Peyer's patch (tissue), 4 donors: ENCODE results near the gene EDDM3A.

ENCODE experiments used
- POLR2A ChIP-seq, 2 donors: fragments of 450-650 bp; IDR thresholded peaks; one replicate each; pipeline ENCODE4 v1.5.1; 2017; ENCODE audit warnings: antibody characterized with exemption in 2 of 2, mild to moderate bottlenecking in 2 of 2, moderate library complexity in 2 of 2
- TF ChIP-seq, protein P1 (sequence below), 6 experiments: fragments of 450-650 bp in 4 of 6; fragments of 200-600 bp in 2 of 6; sonication (generic) in 1 of 6; IDR thresholded peaks; one replicate each; pipeline ENCODE4 v1.5.1; 2017 to 2019; ENCODE audit warnings: antibody characterized with exemption in 6 of 6, mild to moderate bottlenecking in 3 of 6, moderate library complexity in 1 of 6

DNA sequence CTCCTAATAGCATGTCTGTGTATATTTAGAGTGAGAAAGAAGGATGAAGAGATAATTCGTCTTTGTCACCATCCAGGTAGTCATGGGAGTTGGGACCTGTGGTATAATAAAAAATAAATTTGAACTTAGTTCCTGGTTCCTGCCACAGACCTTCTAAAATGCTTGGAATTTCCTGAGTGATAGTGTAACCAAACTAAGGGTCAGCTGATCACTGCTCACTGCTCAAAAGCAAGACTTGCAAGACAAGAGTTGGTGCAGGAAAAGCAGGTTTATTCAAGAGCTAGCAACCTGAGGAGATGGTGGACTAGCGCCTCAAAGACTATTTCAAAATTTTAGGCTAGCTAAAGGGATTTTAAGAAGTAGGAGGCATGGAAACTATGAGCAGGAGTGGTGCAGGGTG is 38.1 kb upstream of the EDDM3A start:
- TF ChIP-seq, protein P1, sequence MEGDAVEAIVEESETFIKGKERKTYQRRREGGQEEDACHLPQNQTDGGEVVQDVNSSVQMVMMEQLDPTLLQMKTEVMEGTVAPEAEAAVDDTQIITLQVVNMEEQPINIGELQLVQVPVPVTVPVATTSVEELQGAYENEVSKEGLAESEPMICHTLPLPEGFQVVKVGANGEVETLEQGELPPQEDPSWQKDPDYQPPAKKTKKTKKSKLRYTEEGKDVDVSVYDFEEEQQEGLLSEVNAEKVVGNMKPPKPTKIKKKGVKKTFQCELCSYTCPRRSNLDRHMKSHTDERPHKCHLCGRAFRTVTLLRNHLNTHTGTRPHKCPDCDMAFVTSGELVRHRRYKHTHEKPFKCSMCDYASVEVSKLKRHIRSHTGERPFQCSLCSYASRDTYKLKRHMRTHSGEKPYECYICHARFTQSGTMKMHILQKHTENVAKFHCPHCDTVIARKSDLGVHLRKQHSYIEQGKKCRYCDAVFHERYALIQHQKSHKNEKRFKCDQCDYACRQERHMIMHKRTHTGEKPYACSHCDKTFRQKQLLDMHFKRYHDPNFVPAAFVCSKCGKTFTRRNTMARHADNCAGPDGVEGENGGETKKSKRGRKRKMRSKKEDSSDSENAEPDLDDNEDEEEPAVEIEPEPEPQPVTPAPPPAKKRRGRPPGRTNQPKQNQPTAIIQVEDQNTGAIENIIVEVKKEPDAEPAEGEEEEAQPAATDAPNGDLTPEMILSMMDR (IDR thresholded peaks at IDR 0.05), result no peak
- no peak for TF ChIP-seq POLR2A (IDR thresholded peaks at IDR 0.05)
